Endothelial cell (in vitro differentiated cells): Measurements from ENCODE around the gene RBMS2. TPM values are rescaled to one million over a fixed set of nuclear protein-coding genes. Genes with fewer than 3 reads are reported as not detected.

Experiments
- DNase-seq: peaks from one replicate; pipeline ENCODE4 v3.0.0; 2021; ENCODE audit warnings: low spot score
- H3K27ac Mint-ChIP-seq: one replicate; pipeline ENCODE4 v1.8.0; 2021; ENCODE audit warnings: mixed read lengths, inconsistent platforms; ENCODE audit not compliant: unreplicated experiment
- H3K27me3 Mint-ChIP-seq: one replicate; pipeline ENCODE4 v1.8.0; 2021; ENCODE audit warnings: mild to moderate bottlenecking, moderate library complexity, mixed read lengths, inconsistent platforms; ENCODE audit not compliant: unreplicated experiment
- H3K36me3 Mint-ChIP-seq: one replicate; pipeline ENCODE4 v1.8.0; 2021; ENCODE audit warnings: mild to moderate bottlenecking, low read depth, mixed read lengths, inconsistent platforms; ENCODE audit not compliant: unreplicated experiment
- H3K4me1 Mint-ChIP-seq: one replicate; pipeline ENCODE4 v1.8.0; 2021; ENCODE audit warnings: mild to moderate bottlenecking, mixed read lengths, inconsistent platforms; ENCODE audit not compliant: unreplicated experiment
- H3K4me3 Mint-ChIP-seq: one replicate; pipeline ENCODE4 v1.8.0; 2021; ENCODE audit warnings: mild to moderate bottlenecking, mixed read lengths, inconsistent platforms; ENCODE audit not compliant: unreplicated experiment
- H3K9me3 Mint-ChIP-seq: one replicate; pipeline ENCODE4 v1.8.0; 2021; ENCODE audit warnings: mixed read lengths, inconsistent platforms; ENCODE audit not compliant: unreplicated experiment
- total RNA-seq: library from RNA; stranded (reverse); fragmentation: NEBNext Ultra II Directional; extraction: Animal tissue kit (Norgen Biotek cat#: 25700); gene quantifications from one replicate; pipeline ENCODE4 v1.2.1, GENCODE V29; 2021; ENCODE audit not compliant: unreplicated experiment
- TF ChIP-seq, protein P1 (sequence below): fragments of 200-600 bp; sonication (generic); IDR thresholded peaks from one replicate; pipeline ENCODE4 v1.5.0; 2021; ENCODE audit warnings: antibody characterized with exemption; ENCODE audit not compliant: unreplicated experiment

Gene RBMS2
- total RNA-seq, 1 donor from 2014 or later, result 122 TPM

- H3K36me3 Mint-ChIP-seq, result peaks cover 29% of the 10 kb centered on the region
- H3K4me3 Mint-ChIP-seq, result no peak overlapping the region
- H3K27me3 Mint-ChIP-seq, result peaks cover 3% of the 10 kb centered on the region
- H3K4me1 Mint-ChIP-seq, result peaks cover 2% of the 10 kb centered on the region
- H3K9me3 Mint-ChIP-seq, result no peaks in the 10 kb centered on the region
- TF ChIP-seq, protein P1, sequence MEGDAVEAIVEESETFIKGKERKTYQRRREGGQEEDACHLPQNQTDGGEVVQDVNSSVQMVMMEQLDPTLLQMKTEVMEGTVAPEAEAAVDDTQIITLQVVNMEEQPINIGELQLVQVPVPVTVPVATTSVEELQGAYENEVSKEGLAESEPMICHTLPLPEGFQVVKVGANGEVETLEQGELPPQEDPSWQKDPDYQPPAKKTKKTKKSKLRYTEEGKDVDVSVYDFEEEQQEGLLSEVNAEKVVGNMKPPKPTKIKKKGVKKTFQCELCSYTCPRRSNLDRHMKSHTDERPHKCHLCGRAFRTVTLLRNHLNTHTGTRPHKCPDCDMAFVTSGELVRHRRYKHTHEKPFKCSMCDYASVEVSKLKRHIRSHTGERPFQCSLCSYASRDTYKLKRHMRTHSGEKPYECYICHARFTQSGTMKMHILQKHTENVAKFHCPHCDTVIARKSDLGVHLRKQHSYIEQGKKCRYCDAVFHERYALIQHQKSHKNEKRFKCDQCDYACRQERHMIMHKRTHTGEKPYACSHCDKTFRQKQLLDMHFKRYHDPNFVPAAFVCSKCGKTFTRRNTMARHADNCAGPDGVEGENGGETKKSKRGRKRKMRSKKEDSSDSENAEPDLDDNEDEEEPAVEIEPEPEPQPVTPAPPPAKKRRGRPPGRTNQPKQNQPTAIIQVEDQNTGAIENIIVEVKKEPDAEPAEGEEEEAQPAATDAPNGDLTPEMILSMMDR, result no peak
- H3K27ac Mint-ChIP-seq, result no peak overlapping the region
- DNase-seq, result no peak
Observed at GRCh38 chr12:56591126-56591525, 69.5 kb downstream of the RBMS2 start.

- peaks cover 27% of the 10 kb centered on the region for H3K36me3 Mint-ChIP-seq
- H3K4me1 Mint-ChIP-seq, result peaks cover 2% of the 10 kb centered on the region
- H3K4me3 Mint-ChIP-seq, result no peak overlapping the region
- TF ChIP-seq, protein P1, result no peak
- peaks cover 3% of the 10 kb centered on the region for H3K27me3 Mint-ChIP-seq
- H3K27ac Mint-ChIP-seq, result no peak overlapping the region
- no peaks in the 10 kb centered on the region for H3K9me3 Mint-ChIP-seq
- no peak for DNase-seq
Observed at GRCh38 chr12:56591961-56592360, 70.3 kb downstream of the RBMS2 start.

DNA sequence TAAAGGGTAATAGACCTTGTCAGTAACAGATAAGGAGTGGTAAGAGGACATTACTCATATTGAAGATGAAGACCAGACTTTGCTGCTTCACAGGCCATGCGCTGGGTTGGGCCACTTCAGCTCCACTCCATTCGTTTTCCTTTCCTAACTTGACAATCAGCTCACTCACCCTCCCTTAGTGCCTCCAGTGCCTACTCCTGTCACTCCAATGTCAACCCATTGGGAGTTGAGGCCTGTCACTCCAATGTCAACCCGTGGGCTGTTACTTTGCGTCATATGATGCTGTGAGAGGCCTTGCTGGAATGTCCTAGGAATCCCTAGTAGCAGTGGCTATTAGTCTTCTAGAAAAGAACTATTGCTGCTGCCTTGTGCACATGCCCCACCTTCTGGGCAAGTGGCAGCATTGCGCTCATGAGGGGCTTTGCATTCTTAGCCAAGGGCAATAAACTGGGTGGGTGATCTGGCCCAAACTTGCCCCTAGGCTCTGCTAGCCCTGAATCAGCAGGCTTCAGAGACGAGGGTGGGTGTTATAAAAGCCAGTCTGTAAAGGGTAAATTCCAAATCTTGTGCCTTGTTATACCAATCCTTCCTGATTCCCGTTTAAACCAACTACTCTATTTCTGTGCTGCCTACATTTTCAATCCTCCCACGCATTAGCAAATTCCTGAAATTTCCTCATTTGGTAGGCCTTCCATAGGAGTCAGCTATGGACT lies 72.4 kb downstream of the RBMS2 start:
- Mint-ChIP-seq H3K9me3 (no peaks in the 10 kb centered on the region), H3K36me3 (peaks cover 23% of the 10 kb centered on the region), H3K27ac (peak overlapping the region; percentile 65), H3K4me3 (peak overlapping the region; percentile 18), H3K4me1 (peaks cover 2% of the 10 kb centered on the region), H3K27me3 (peaks cover 5% of the 10 kb centered on the region)
- peak; percentile 73 for DNase-seq
- TF ChIP-seq, protein P1, result peak; percentile 63

GRCh38 chr12:56596815-56597214 lies 75.2 kb downstream of the RBMS2 start:
- DNase-seq, result no peak
- TF ChIP-seq, protein P1, result no peak
- Mint-ChIP-seq H3K27ac (no peak overlapping the region), H3K4me1 (peaks cover under 1% of the 10 kb centered on the region), H3K27me3 (peaks cover 4% of the 10 kb centered on the region), H3K4me3 (no peak overlapping the region), H3K36me3 (peaks cover 49% of the 10 kb centered on the region), H3K9me3 (no peaks in the 10 kb centered on the region)

DNA sequence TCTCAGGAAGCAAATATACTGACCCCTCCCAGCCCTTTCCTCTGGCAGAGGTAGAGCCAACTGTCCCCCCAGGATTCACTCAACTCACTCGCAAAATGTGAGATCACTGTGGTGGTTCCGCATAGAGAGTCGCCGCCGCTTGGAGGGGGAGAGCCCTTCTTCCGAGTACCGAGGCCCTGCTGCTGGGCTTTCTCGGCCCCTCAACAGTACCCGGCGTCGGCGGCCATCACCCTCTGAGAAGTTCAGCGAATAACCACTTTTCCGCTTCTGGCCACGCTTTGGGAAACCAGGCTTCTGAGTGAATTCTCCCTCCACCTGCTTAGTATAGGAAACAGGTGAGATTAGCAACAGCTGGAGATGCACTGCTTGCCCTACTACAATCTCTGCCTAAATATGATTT lies 77.4 kb downstream of the RBMS2 start:
- TF ChIP-seq, protein P1, result no peak
- Mint-ChIP-seq H3K4me1 (no peaks in the 10 kb centered on the region), H3K27ac (no peak overlapping the region), H3K36me3 (peaks cover 62% of the 10 kb centered on the region), H3K9me3 (no peaks in the 10 kb centered on the region), H3K4me3 (no peak overlapping the region), H3K27me3 (peaks cover 6% of the 10 kb centered on the region)
- no peak for DNase-seq
